Forelimb muscle (tissue), 1 donor: ENCODE data around the gene RALB. TPM values are rescaled to one million over a fixed set of nuclear protein-coding genes. Genes with fewer than 3 reads are reported as not detected.
A peak's percentile ranks its signal among the peaks of the same experiment; 100 is the strongest.

Source experiments
- DNase-seq: peaks from one replicate; pipeline ENCODE4 v3.0.0-alpha.2; 2013; ENCODE audit warnings: low read depth
- polyA plus RNA-seq: library from polyadenylated mRNA; unstranded; fragments of 120-200 nt; gene quantifications from one replicate; pipeline ENCODE4 v1.2.1, GENCODE V29; 2013; ENCODE audit not compliant: insufficient read length

Gene RALB
- 43.7 TPM for polyA plus RNA-seq

GRCh38 chr2:120252225-120253020 is at the start of gene RALB:
RALB (plus strand) TSS chr2:120252852; CDS start chr2:120278665, 25,813 bp downstream.
- DNase-seq, result peak; percentile 97

GRCh38 chr2:120203251-120204021 is 49.2 kb upstream of the RALB start:
- DNase-seq, result peak; percentile 32

GRCh38 chr2:120204022-120204405 is 48.6 kb upstream of the RALB start:
- no peak for DNase-seq

- DNase-seq, result no peak
Measured at GRCh38 chr2:120204417-120204816, 48.2 kb upstream of the RALB start.

GRCh38 chr2:120204945-120205670 is 47.5 kb upstream of the RALB start:
- DNase-seq, result no peak

- DNase-seq, result no peak
Measured at GRCh38 chr2:120206022-120206581, 46.5 kb upstream of the RALB start.

- DNase-seq, result no peak
Measured at GRCh38 chr2:120208381-120209353, 44.0 kb upstream of the RALB start.

- DNase-seq, result no peak
Measured at GRCh38 chr2:120209427-120210269, 43.0 kb upstream of the RALB start.

- no peak for DNase-seq
Measured at GRCh38 chr2:120210270-120210693, 42.4 kb upstream of the RALB start.

- DNase-seq, result no peak
Measured at GRCh38 chr2:120218181-120218580, 34.5 kb upstream of the RALB start.

- no peak for DNase-seq
Measured at GRCh38 chr2:120219291-120219690, 33.4 kb upstream of the RALB start.

GRCh38 chr2:120219766-120220165 is 32.9 kb upstream of the RALB start:
- DNase-seq, result no peak

GRCh38 chr2:120220756-120221155 is 31.9 kb upstream of the RALB start:
- no peak for DNase-seq

- DNase-seq, result no peak
Measured at GRCh38 chr2:120221616-120222015, 31.0 kb upstream of the RALB start.

- no peak for DNase-seq
Measured at GRCh38 chr2:120222186-120223033, 30.2 kb upstream of the RALB start.

- DNase-seq, result no peak
Measured at GRCh38 chr2:120223034-120223912, 29.4 kb upstream of the RALB start, which contains the start of gene TMEM185B. TMEM185B (minus strand) TSS chr2:120223400; CDS start chr2:120222976, 424 bp downstream.

- DNase-seq, result no peak
Measured at GRCh38 chr2:120224256-120224655, 28.4 kb upstream of the RALB start.
